Neural cell (in vitro differentiated cells): Measurements from ENCODE around the gene WNT3. TPM values are rescaled to one million over a fixed set of nuclear protein-coding genes. Genes with fewer than 3 reads are reported as not detected.

Experiments used
- H2AFZ ChIP-seq: fragments of 200-600, 300-800 bp; sonication (generic), shearing (Covaris generic); 2 replicates; pipeline ENCODE4 v1.6.0; 2014; ENCODE audit warnings: low read depth, mild to moderate bottlenecking, antibody characterized with exemption, low read length, moderate library complexity
- H3F3A ChIP-seq: fragments of 200-600 bp; shearing (Covaris generic); 2 replicates; pipeline ENCODE4 v1.6.1; 2016; ENCODE audit warnings: mild to moderate bottlenecking, moderate library complexity, mixed read lengths, antibody characterized with exemption, low read length; ENCODE audit not compliant: insufficient read depth, poor library complexity, severe bottlenecking
- H3K27ac ChIP-seq: fragments of 200-600, 300-800 bp; sonication (generic), shearing (Covaris generic); 2 replicates; pipeline ENCODE4 v1.5.1; 2014; ENCODE audit warnings: mild to moderate bottlenecking, low read length, moderate library complexity
- H3K27me3 ChIP-seq: fragments of 300-800, 200-600 bp; sonication (generic), shearing (Covaris generic); 2 replicates; pipeline ENCODE4 v1.6.0; 2014; ENCODE audit warnings: mild to moderate bottlenecking, low read depth, low read length, moderate library complexity; ENCODE audit not compliant: insufficient read depth
- H3K36me3 ChIP-seq: fragments of 300-800, 200-600 bp; sonication (generic), shearing (Covaris generic); 2 replicates; pipeline ENCODE4 v1.5.1; 2014; ENCODE audit warnings: mild to moderate bottlenecking, antibody characterized with exemption, low read length, moderate library complexity; ENCODE audit not compliant: insufficient read depth
- H3K4me2 ChIP-seq: fragments of 300-800, 200-600 bp; sonication (generic), shearing (Covaris generic); 2 replicates; pipeline ENCODE4 v1.6.0; 2014; ENCODE audit warnings: mild to moderate bottlenecking, low read length
- H3K4me3 ChIP-seq: fragments of 300-800, 200-600 bp; sonication (generic), shearing (Covaris generic); 2 replicates; pipeline ENCODE4 v1.5.1; 2014; ENCODE audit warnings: mild to moderate bottlenecking, low read length, moderate library complexity
- H3K79me2 ChIP-seq: fragments of 200-600 bp; shearing (Covaris generic); replicated peaks from 2 replicates; pipeline ENCODE4 v1.6.0; 2014; ENCODE audit warnings: mild to moderate bottlenecking, low read length, moderate library complexity; ENCODE audit not compliant: insufficient read depth
- H3K9ac ChIP-seq: fragments of 300-800, 200-600 bp; sonication (generic), shearing (Covaris generic); 2 replicates; pipeline ENCODE4 v1.6.1; 2016; ENCODE audit warnings: mild to moderate bottlenecking, low read length, mixed read lengths
- H3K9me2 ChIP-seq: fragments of 200-600 bp; shearing (Covaris generic); 2 replicates; pipeline ENCODE4 v1.6.1; 2016; ENCODE audit warnings: mild to moderate bottlenecking, low read length, mixed read lengths; ENCODE audit not compliant: insufficient read depth
- H3K9me3 ChIP-seq: fragments of 200-600, 300-800 bp; sonication (generic), shearing (Covaris generic); 2 replicates; pipeline ENCODE4 v1.6.1; 2016; ENCODE audit warnings: mild to moderate bottlenecking, mixed run types, low read length, moderate library complexity, mixed read lengths
- H4K20me1 ChIP-seq: fragments of 200-600 bp; shearing (Covaris generic); 2 replicates; pipeline ENCODE4 v1.6.1; 2016; ENCODE audit warnings: mild to moderate bottlenecking, mixed run types; ENCODE audit not compliant: insufficient read depth
- CTCF ChIP-seq: fragments of 450-650 bp; IDR thresholded peaks from 2 replicates; pipeline ENCODE4 v1.5.1; 2014; ENCODE audit warnings: antibody characterized with exemption, mild to moderate bottlenecking, moderate library complexity; ENCODE audit not compliant: poor library complexity, severe bottlenecking
- EP300 ChIP-seq: fragments of 450-650 bp; conservative IDR thresholded peaks from 2 replicates; pipeline ENCODE4 v1.6.1; 2014; ENCODE audit warnings: antibody characterized with exemption, mild to moderate bottlenecking, moderate library complexity; ENCODE audit not compliant: poor library complexity, severe bottlenecking
- EZH2 ChIP-seq: fragments of 200-600, 300-800 bp; shearing (Covaris generic), sonication (generic); IDR thresholded peaks from 2 replicates; pipeline ENCODE4 v1.6.1; 2014; ENCODE audit warnings: antibody characterized with exemption, low read length, borderline replicate concordance, mild to moderate bottlenecking; ENCODE audit not compliant: insufficient read depth, poor library complexity, severe bottlenecking
- MXI1 ChIP-seq: fragments of 450-650 bp; conservative IDR thresholded peaks from 2 replicates; pipeline ENCODE4 v1.6.1; 2014; ENCODE audit warnings: antibody characterized with exemption, mild to moderate bottlenecking; ENCODE audit not compliant: poor library complexity, severe bottlenecking
- POLR2AphosphoS5 ChIP-seq: IDR thresholded peaks from 2 replicates; pipeline ENCODE4 v1.6.1; 2012
- RAD21 ChIP-seq: fragments of 450-650 bp; conservative IDR thresholded peaks from 2 replicates; pipeline ENCODE4 v1.6.1; 2014; ENCODE audit warnings: antibody characterized with exemption, mild to moderate bottlenecking, moderate library complexity
- REST ChIP-seq: IDR thresholded peaks from 2 replicates; pipeline ENCODE4 v1.6.1; 2012; ENCODE audit warnings: borderline replicate concordance
- SMC3 ChIP-seq: fragments of 450-650 bp; conservative IDR thresholded peaks from 2 replicates; pipeline ENCODE4 v1.6.1; 2014; ENCODE audit warnings: antibody characterized with exemption, mild to moderate bottlenecking, moderate library complexity; ENCODE audit not compliant: poor library complexity
- TAF1 ChIP-seq: IDR thresholded peaks from 2 replicates; pipeline ENCODE4 v1.6.1; 2012; ENCODE audit warnings: low read depth
- polyA plus RNA-seq: library from polyadenylated mRNA; depleted of rRNA; stranded (reverse); fragments of >200 nt; gene quantifications from 2 replicates; pipeline ENCODE4 v1.2.3, GENCODE V29; 2014

The WNT3 gene
- polyA plus RNA-seq, 1 donor from 2014 or later = 7.6 TPM

- H3K9me3 ChIP-seq = no peaks in the 10 kb centered on the region
- H3F3A ChIP-seq = no peaks in the 10 kb centered on the region
- H3K9ac ChIP-seq = no peak overlapping the region
- no peak overlapping the region for H3K4me3 ChIP-seq
- no peak overlapping the region for H3K27ac ChIP-seq
- H4K20me1 ChIP-seq = no peaks in the 10 kb centered on the region
- H3K9me2 ChIP-seq = no peaks in the 10 kb centered on the region
- no peak overlapping the region for H3K4me2 ChIP-seq
- H3K36me3 ChIP-seq = peaks cover 15% of the 10 kb centered on the region
- no peaks in the 10 kb centered on the region for H3K79me2 ChIP-seq
- no peak for TF ChIP-seq RAD21
- no peak for TF ChIP-seq MXI1
- no peak for TF ChIP-seq POLR2AphosphoS5
- TF ChIP-seq CTCF = no peak
- no peak for TF ChIP-seq TAF1
- no peak for TF ChIP-seq REST
- no peak for TF ChIP-seq SMC3
- TF ChIP-seq EP300 = no peak
- TF ChIP-seq EZH2 = no peak
- H2AFZ ChIP-seq = no peak overlapping the region
- no peaks in the 10 kb centered on the region for H3K27me3 ChIP-seq
These were observed 62.3 kb downstream of the WNT3 start for GRCh38 chr17:46756081-46756735.

GRCh38 chr17:46753776-46754175 is 64.7 kb downstream of the WNT3 start:
- no peak overlapping the region for H3K4me2 ChIP-seq
- H3K27me3 ChIP-seq = no peaks in the 10 kb centered on the region
- H2AFZ ChIP-seq = no peak overlapping the region
- H3K27ac ChIP-seq = no peak overlapping the region
- H3K9ac ChIP-seq = no peak overlapping the region
- no peaks in the 10 kb centered on the region for H4K20me1 ChIP-seq
- H3F3A ChIP-seq = no peaks in the 10 kb centered on the region
- no peaks in the 10 kb centered on the region for H3K9me3 ChIP-seq
- no peaks in the 10 kb centered on the region for H3K79me2 ChIP-seq
- no peaks in the 10 kb centered on the region for H3K9me2 ChIP-seq
- peaks cover 15% of the 10 kb centered on the region for H3K36me3 ChIP-seq
- TF ChIP-seq TAF1 (no peak), SMC3 (no peak), RAD21 (no peak), CTCF (no peak), REST (no peak), MXI1 (no peak), EP300 (no peak), EZH2 (no peak), POLR2AphosphoS5 (no peak)
- no peak overlapping the region for H3K4me3 ChIP-seq
